Heart right ventricle (tissue), 16 donors: ENCODE data around the gene SFN. TPM values are rescaled to one million over a fixed set of nuclear protein-coding genes. Genes with fewer than 3 reads are reported as not detected.
A peak's percentile ranks its signal among the peaks of the same experiment; 100 is the strongest.

ENCODE experiments used
- ATAC-seq, 8 donors: fragments of 200-7000 bp; cut with Tn5 transposase; one replicate each; pipeline ENCODE4 v1.9.1; 2020; ENCODE audit warnings: mild to moderate bottlenecking in 8 of 8, moderate library complexity in 8 of 8, moderate number of reproducible peaks in 1 of 8
- DNase-seq, 2 donors: peaks; one replicate each; pipeline ENCODE4 v3.0.0-alpha.2; 2020
- H3K27ac ChIP-seq, 10 donors: fragments of 200-600 bp; sonication (generic) in 2 of 10; one replicate each; pipeline versions ENCODE4 v1.5.0 to v1.8.0; 2020 to 2022; ENCODE audit warnings: mild to moderate bottlenecking in 3 of 10
- H3K27me3 ChIP-seq, 7 donors: fragments of 200-600 bp; one replicate each; pipeline ENCODE4 v1.8.0; 2021 to 2022; ENCODE audit warnings: mild to moderate bottlenecking in 2 of 7
- H3K36me3 ChIP-seq, 9 donors: fragments of 200-600 bp; sonication (generic) in 1 of 9; one replicate each; pipeline versions ENCODE4 v1.5.0 to v1.8.0; 2020 to 2022; ENCODE audit warnings: mild to moderate bottlenecking in 2 of 9
- H3K4me1 ChIP-seq, 9 donors: fragments of 200-600 bp; sonication (generic) in 1 of 9; one replicate each; pipeline versions ENCODE4 v1.5.0 to v1.8.0; 2020 to 2022; ENCODE audit warnings: mild to moderate bottlenecking in 4 of 9
- H3K4me3 ChIP-seq, 10 donors: fragments of 200-600 bp; sonication (generic) in 2 of 10; one replicate each; pipeline versions ENCODE4 v1.5.0 to v1.8.0; 2020 to 2022; ENCODE audit warnings: mild to moderate bottlenecking in 7 of 10, moderate library complexity in 2 of 10
- H3K9me3 ChIP-seq, 11 donors: fragments of 200-600 bp in 10 of 11; sonication (generic) in 2 of 11; one replicate each; pipeline versions ENCODE4 v1.5.0 to v1.8.0; 2013 to 2022; ENCODE audit warnings: mild to moderate bottlenecking in 2 of 11, control low read depth in 1 of 11, moderate library complexity in 1 of 11
- CTCF ChIP-seq, 9 donors: fragments of 200-600 bp; sonication (generic) in 2 of 9; IDR thresholded peaks; one replicate each; pipeline versions ENCODE4 v1.5.0 to v1.8.0; 2021 to 2022; ENCODE audit warnings: antibody characterized with exemption in 9 of 9, mild to moderate bottlenecking in 5 of 9, moderate library complexity in 1 of 9
- WGBS, 2 donors: extraction: QIAGEN DNeasy Blood & Tissue Kit; methylation state at CpG; one replicate each; pipeline ENCODE4 v1.1.7; 2013; ENCODE audit warnings: inconsistent platforms in 1 of 2; 5-methylcytosine and 5-hydroxymethylcytosine counted together
- intact Hi-C, 10 donors: fragments of 100-400 bp; cut with DNase I; formaldehyde crosslinking; loops; one replicate each; pipeline versions ENCODE4 v1.11.1 to v1.14.2; 2022
- polyA plus RNA-seq, 2 donors: library from polyadenylated mRNA; stranded (reverse); fragments of 200-250 nt; gene quantifications; one replicate each; pipeline ENCODE4 v1.2.3, GENCODE V29; 2013
- total RNA-seq, 10 donors: library from RNA; stranded (reverse); fragmentation: NEBNext Ultra II Directional in 3 of 10; extraction: Animal tissue kit (Norgen Biotek cat#: 25700) in 3 of 10; gene quantifications; one replicate each; pipeline versions ENCODE4 v1.2.1 to v1.2.4, GENCODE V29; 2021 to 2023
- donor health status: Arrhythmogenic right ventricular cardiomyopathy.
- donor health status: ischemic (EF 13 %, LVEDD 7.1; RV severe dilation, severe dysfunction).
- donor health status: healthy with polysubstance abuse.
- donor health status: DM: no; HTN: yes; CAD: no.
- donor health status: DM: no; HTN: no; CAD: no.
- donor health status: ischemic (EF 25% LVEDD 6.9; RV normal size, moderate dysfunction).
- donor health status: ischemic (EF 25% LVEDD 5.7; RV mildly dilated, moderate dysfunction).
- donor health status: healthy.
- donor health status: DM: yes; HTN: yes; CAD: no.
- donor health status: Ischemic cardiomyopathy.
- donor health status: ischemic (EF 35%, LVEDD 5.7; RV mildly dilated, moderate dysfunction).
- donor health status: nonischemic (EF 11% LVEDD 7.7; RV severe dilation, severe dysfunction).
- donor health status: DM: yes; HTN: yes; CAD: no.
- donor health status: PGD.
- donor health status: ischemic (EF 29% LVEDD 5.4; RV normal size, mild dysfunction).
- donor health status: nonischemic (EF 23%, LVEDD 6.1; RV moderate dilation, normal function).

SFN gene
- total and polyA plus RNA-seq, 12 donors, result 0.19 to 0.42 TPM; not detected in 10

- DNase-seq (peak; percentile 80 to 82), ATAC-seq (peak; percentile 91 to 96 (median 95))
- H3K27me3 ChIP-seq, result no peaks in the 10 kb centered on the region
- H3K4me3 ChIP-seq, result peak within 1 kb of the TSS; percentile 59 to 99 (median 93)
- peak within 1 kb of the TSS; percentile 82 to 98 (median 92) for H3K27ac ChIP-seq
- intact Hi-C loops, result loop anchor here in 1 of 10 donors (2.0 kb wide), 1 partner anchor 31 kb away; the partner anchor contains the start of gene NUDC
- peaks cover 0 to 85% (median 40%) of the 10 kb centered on the region in 9 donors for H3K36me3 ChIP-seq
- 1 to 2% methylated on average over 89 of the region's 89 CpGs for WGBS, 2 donors
- no peaks in the 10 kb centered on the region for H3K9me3 ChIP-seq
- peaks cover 4 to 39% (median 30%) of the 10 kb centered on the region in 9 donors for H3K4me1 ChIP-seq
- TF ChIP-seq CTCF (IDR thresholded peaks at IDR 0.05), result no peak
These were observed 26.9 kb downstream of the SFN start, which contains the start of gene GPN2 for GRCh38 chr1:26889551-26890466. Gene GPN2 (minus strand): TSS chr1:26890283. CDS start chr1:26890096, 187 bp downstream.

- no peak for DNase-seq
- Histone ChIP-seq H3K9me3 (no peaks in the 10 kb centered on the region), H3K27ac (peak overlapping the region; percentile 82 to 98 (median 92)), H3K36me3 (peaks cover 0 to 85% (median 34%) of the 10 kb centered on the region in 9 donors), H3K4me3 (peak overlapping the region; percentile 59 to 99 (median 93)), H3K4me1 (peaks cover 4 to 41% (median 30%) of the 10 kb centered on the region in 9 donors), H3K27me3 (no peaks in the 10 kb centered on the region)
- ATAC-seq, result peak; percentile 32 to 56 (median 50)
- intact Hi-C loops, result loop anchor here in 1 of 10 donors (2.0 kb wide), 1 partner anchor 30 kb away; the partner anchor contains the start of gene NUDC
- no peak for TF ChIP-seq CTCF (IDR thresholded peaks at IDR 0.05)
- WGBS, 2 donors, result 2 to 3% methylated on average over 12 of the region's 12 CpGs
These were observed 27.5 kb downstream of the SFN start for GRCh38 chr1:26890467-26890796.

- WGBS, 2 donors, result 93 to 95% methylated on average over 13 of the region's 13 CpGs
- peaks cover 0 to 78% (median 29%) of the 10 kb centered on the region in 9 donors for H3K36me3 ChIP-seq
- H3K4me3 ChIP-seq, result no peak overlapping the region
- ATAC-seq (no peak), DNase-seq (no peak)
- no peaks in the 10 kb centered on the region for H3K27me3 ChIP-seq
- H3K27ac ChIP-seq, result no peak overlapping the region
- peaks cover 7 to 27% (median 19%) of the 10 kb centered on the region in 9 donors for H3K4me1 ChIP-seq
- no peaks in the 10 kb centered on the region for H3K9me3 ChIP-seq
- no peak for TF ChIP-seq CTCF (IDR thresholded peaks at IDR 0.05)
- intact Hi-C loops, result no loop called here
These were observed 31.3 kb downstream of the SFN start for GRCh38 chr1:26894263-26894662.

GRCh38 chr1:26897351-26897750 is 34.4 kb downstream of the SFN start:
- ATAC-seq, result no peak
- WGBS, 2 donors, result 93 to 96% methylated on average over 9 of the region's 9 CpGs
- H3K36me3 ChIP-seq, result peaks cover 0 to 64% (median 25%) of the 10 kb centered on the region in 9 donors

More at GRCh38 chr1:26897351-26897750, 34.4 kb downstream of the SFN start:
- intact Hi-C loops, result no loop called here
- Histone ChIP-seq H3K9me3 (no peaks in the 10 kb centered on the region), H3K4me3 (no peak overlapping the region), H3K27ac (no peak overlapping the region), H3K4me1 (peaks cover 10 to 29% (median 15%) of the 10 kb centered on the region in 9 donors), H3K27me3 (no peaks in the 10 kb centered on the region)
- TF ChIP-seq CTCF (IDR thresholded peaks at IDR 0.05), result no peak
- no peak for DNase-seq
